HepG2 (cell line): ENCODE results near the gene SLC25A28. TPM values are rescaled to one million over a fixed set of nuclear protein-coding genes. Genes with fewer than 3 reads are reported as not detected.
A peak's percentile ranks its signal among the peaks of the same experiment; 100 is the strongest.

Experiments used
- CBX5 ChIP-seq: sonication (generic); formaldehyde crosslinking; IDR thresholded peaks from 2 replicates; pipeline ENCODE4 v1.4.0; 2020; ENCODE audit warnings: missing genetic modification reagents, borderline replicate concordance
- GATAD2A ChIP-seq: IDR thresholded peaks from 2 replicates; pipeline ENCODE4 v1.6.1; 2016
- MED8 ChIP-seq: sonication (generic); formaldehyde crosslinking; IDR thresholded peaks from 2 replicates; pipeline ENCODE4 v1.8.1; 2023; ENCODE audit warnings: mild to moderate bottlenecking, missing genetic modification reagents; ENCODE audit not compliant: insufficient replicate concordance
- MYC ChIP-seq: sonication (generic); formaldehyde crosslinking; IDR thresholded peaks from 2 replicates; pipeline ENCODE4 v1.9.0; 2021; ENCODE audit warnings: missing genetic modification reagents, borderline replicate concordance
- PBX2 ChIP-seq: IDR thresholded peaks from 2 replicates; pipeline ENCODE4 v1.6.1; 2016; ENCODE audit warnings: control low read depth
- PRDM4 ChIP-seq: sonication (generic); formaldehyde crosslinking; IDR thresholded peaks from 2 replicates; pipeline ENCODE4 v1.9.0; 2021; ENCODE audit warnings: missing genetic modification reagents, borderline replicate concordance
- RARG ChIP-seq: sonication (generic); formaldehyde crosslinking; IDR thresholded peaks from 2 replicates; pipeline ENCODE4 v1.4.0; 2020; ENCODE audit warnings: low read depth, mild to moderate bottlenecking, missing genetic modification reagents
- RELA ChIP-seq: sonication (generic); formaldehyde crosslinking; IDR thresholded peaks from 2 replicates; pipeline ENCODE4 v1.4.0; 2020; ENCODE audit warnings: missing genetic modification reagents
- SP5 ChIP-seq: IDR thresholded peaks from 2 replicates; pipeline ENCODE4 v1.6.1; 2016; ENCODE audit warnings: low read depth, borderline replicate concordance
- TBX3 ChIP-seq: fragments of 450-650 bp; IDR thresholded peaks from 2 replicates; pipeline ENCODE4 v1.6.1; 2017; ENCODE audit warnings: antibody characterized with exemption, mild to moderate bottlenecking, inconsistent platforms, borderline replicate concordance
- TRAFD1 ChIP-seq: sonication (generic); formaldehyde crosslinking; IDR thresholded peaks from 2 replicates; pipeline ENCODE4 v1.5.1; 2020; ENCODE audit warnings: missing genetic modification reagents, mild to moderate bottlenecking, borderline replicate concordance
- ZKSCAN8 ChIP-seq: IDR thresholded peaks from 2 replicates; pipeline ENCODE4 v1.6.1; 2016; ENCODE audit warnings: borderline replicate concordance, missing genetic modification reagents, missing compliant biosample characterization
- ZMYM3 ChIP-seq: sonication (generic); formaldehyde crosslinking; IDR thresholded peaks from 2 replicates; pipeline ENCODE4 v1.5.1; 2020; ENCODE audit warnings: mild to moderate bottlenecking, missing genetic modification reagents
- ZNF232 ChIP-seq: sonication (generic); formaldehyde crosslinking; IDR thresholded peaks from 2 replicates; pipeline ENCODE4 v1.4.0; 2020; ENCODE audit warnings: missing genetic modification reagents, borderline replicate concordance
- ZNF24 ChIP-seq: fragments of 450-650 bp; IDR thresholded peaks from 2 replicates; pipeline ENCODE4 v1.6.1; 2017; ENCODE audit warnings: antibody characterized with exemption, mild to moderate bottlenecking
- ZNF256 ChIP-seq: sonication (generic); formaldehyde crosslinking; conservative IDR thresholded peaks from 2 replicates; pipeline ENCODE4 v1.4.0; 2020; ENCODE audit warnings: missing genetic modification reagents
- ZNF530 ChIP-seq: sonication (generic); formaldehyde crosslinking; IDR thresholded peaks from 2 replicates; pipeline ENCODE4 v1.5.0; 2020; ENCODE audit warnings: low read depth, mild to moderate bottlenecking, missing genetic modification reagents
- polyA plus RNA-seq, 8 experiments: library from polyadenylated mRNA; depleted of rRNA in 3 of 8; stranded (reverse) in 7 of 8; unstranded in 1 of 8; fragments of >200 nt; fragmentation: Illumina TruSeq in 4 of 8; extraction: Trizol in 4 of 8; gene quantifications; 2 replicates each; pipeline versions ENCODE4 v1.2.1 to v1.2.3, GENCODE V29; 2011 to 2016; ENCODE audit warnings: low read depth in 4 of 8, missing spikeins in 1 of 8, mixed read lengths in 1 of 8; ENCODE audit not compliant: insufficient read depth in 1 of 8
- total RNA-seq, 5 experiments: library from RNA; depleted of rRNA; stranded (reverse); fragments of >200 nt; fragmentation: Illumina TruSeq; extraction: Trizol; gene quantifications; 2 replicates each; pipeline ENCODE4 v1.2.3, GENCODE V29; 2016; ENCODE audit warnings: low read depth in 1 of 5
- TF ChIP-seq, protein P1 (sequence below): sonication (generic); formaldehyde crosslinking; IDR thresholded peaks from 2 replicates; pipeline ENCODE4 v1.5.0; 2020; ENCODE audit warnings: mild to moderate bottlenecking, missing genetic modification reagents
- TF ChIP-seq, protein P2 (sequence below): sonication (generic); formaldehyde crosslinking; IDR thresholded peaks from 2 replicates; pipeline ENCODE4 v1.4.0; 2020; ENCODE audit warnings: missing genetic modification reagents, borderline replicate concordance

The SLC25A28 gene
- total and polyA plus RNA-seq, 2 of the 13 experiments (the other 11 are each of a cell fraction or from before 2014, with no cell fraction given), result 15.2 to 41.0 TPM

- TF ChIP-seq, protein P1, sequence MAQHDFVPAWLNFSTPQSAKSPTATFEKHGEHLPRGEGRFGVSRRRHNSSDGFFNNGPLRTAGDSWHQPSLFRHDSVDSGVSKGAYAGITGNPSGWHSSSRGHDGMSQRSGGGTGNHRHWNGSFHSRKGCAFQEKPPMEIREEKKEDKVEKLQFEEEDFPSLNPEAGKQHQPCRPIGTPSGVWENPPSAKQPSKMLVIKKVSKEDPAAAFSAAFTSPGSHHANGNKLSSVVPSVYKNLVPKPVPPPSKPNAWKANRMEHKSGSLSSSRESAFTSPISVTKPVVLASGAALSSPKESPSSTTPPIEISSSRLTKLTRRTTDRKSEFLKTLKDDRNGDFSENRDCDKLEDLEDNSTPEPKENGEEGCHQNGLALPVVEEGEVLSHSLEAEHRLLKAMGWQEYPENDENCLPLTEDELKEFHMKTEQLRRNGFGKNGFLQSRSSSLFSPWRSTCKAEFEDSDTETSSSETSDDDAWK (CRISPR knock-in tag), result no peak
- 0 out of 2 replicates have a peak, but pooled peaks have one; percentile 23 for TF ChIP-seq TBX3
- no peak for TF ChIP-seq PBX2
- TF ChIP-seq ZNF24, result peak; percentile 90
- TF ChIP-seq GATAD2A (CRISPR knock-in tag), result peak; percentile 47
- peak; percentile 64; the same call in 1 of the 2 replicates for TF ChIP-seq ZNF256
- peak; percentile 69; the same call in 1 of the 2 replicates for TF ChIP-seq ZNF232 (CRISPR knock-in tag)
- TF ChIP-seq, protein P2, sequence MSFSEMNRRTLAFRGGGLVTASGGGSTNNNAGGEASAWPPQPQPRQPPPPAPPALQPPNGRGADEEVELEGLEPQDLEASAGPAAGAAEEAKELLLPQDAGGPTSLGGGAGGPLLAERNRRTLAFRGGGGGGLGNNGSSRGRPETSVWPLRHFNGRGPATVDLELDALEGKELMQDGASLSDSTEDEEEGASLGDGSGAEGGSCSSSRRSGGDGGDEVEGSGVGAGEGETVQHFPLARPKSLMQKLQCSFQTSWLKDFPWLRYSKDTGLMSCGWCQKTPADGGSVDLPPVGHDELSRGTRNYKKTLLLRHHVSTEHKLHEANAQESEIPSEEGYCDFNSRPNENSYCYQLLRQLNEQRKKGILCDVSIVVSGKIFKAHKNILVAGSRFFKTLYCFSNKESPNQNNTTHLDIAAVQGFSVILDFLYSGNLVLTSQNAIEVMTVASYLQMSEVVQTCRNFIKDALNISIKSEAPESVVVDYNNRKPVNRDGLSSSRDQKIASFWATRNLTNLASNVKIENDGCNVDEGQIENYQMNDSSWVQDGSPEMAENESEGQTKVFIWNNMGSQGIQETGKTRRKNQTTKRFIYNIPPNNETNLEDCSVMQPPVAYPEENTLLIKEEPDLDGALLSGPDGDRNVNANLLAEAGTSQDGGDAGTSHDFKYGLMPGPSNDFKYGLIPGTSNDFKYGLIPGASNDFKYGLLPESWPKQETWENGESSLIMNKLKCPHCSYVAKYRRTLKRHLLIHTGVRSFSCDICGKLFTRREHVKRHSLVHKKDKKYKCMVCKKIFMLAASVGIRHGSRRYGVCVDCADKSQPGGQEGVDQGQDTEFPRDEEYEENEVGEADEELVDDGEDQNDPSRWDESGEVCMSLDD (CRISPR knock-in tag), result peak; percentile 66; the same call in 1 of the 2 replicates
- no peak for TF ChIP-seq PRDM4 (CRISPR knock-in tag)
- TF ChIP-seq ZMYM3 (CRISPR knock-in tag), result peak; percentile 77
- no peak for TF ChIP-seq TRAFD1 (CRISPR knock-in tag)
- TF ChIP-seq CBX5, result peak; percentile 78
- peak; percentile 92 for TF ChIP-seq SP5
- TF ChIP-seq ZNF530 (CRISPR knock-in tag), result no peak
- TF ChIP-seq ZKSCAN8, result peak; percentile 45; the same call in 1 of the 2 replicates
- TF ChIP-seq MED8 (CRISPR knock-in tag), result peak; percentile 85
- TF ChIP-seq RELA, result no peak
- TF ChIP-seq RARG (CRISPR knock-in tag), result 0 out of 2 replicates have a peak, but pooled peaks have one; percentile 81
- TF ChIP-seq MYC (CRISPR knock-in tag), result peak; percentile 93
Measured at GRCh38 chr10:99620711-99621453, 643 bp upstream of the SLC25A28 start (continued).
